Activated gamma-delta T cell treated with Interleukin-2 at 50 U/mL for 16 hours (primary cell): ENCODE measurements around the gene KCTD21.

Experiments
- DNase-seq: peaks from one replicate; pipeline ENCODE4 v3.0.0-alpha.2; 2020

The KCTD21 gene

DNA sequence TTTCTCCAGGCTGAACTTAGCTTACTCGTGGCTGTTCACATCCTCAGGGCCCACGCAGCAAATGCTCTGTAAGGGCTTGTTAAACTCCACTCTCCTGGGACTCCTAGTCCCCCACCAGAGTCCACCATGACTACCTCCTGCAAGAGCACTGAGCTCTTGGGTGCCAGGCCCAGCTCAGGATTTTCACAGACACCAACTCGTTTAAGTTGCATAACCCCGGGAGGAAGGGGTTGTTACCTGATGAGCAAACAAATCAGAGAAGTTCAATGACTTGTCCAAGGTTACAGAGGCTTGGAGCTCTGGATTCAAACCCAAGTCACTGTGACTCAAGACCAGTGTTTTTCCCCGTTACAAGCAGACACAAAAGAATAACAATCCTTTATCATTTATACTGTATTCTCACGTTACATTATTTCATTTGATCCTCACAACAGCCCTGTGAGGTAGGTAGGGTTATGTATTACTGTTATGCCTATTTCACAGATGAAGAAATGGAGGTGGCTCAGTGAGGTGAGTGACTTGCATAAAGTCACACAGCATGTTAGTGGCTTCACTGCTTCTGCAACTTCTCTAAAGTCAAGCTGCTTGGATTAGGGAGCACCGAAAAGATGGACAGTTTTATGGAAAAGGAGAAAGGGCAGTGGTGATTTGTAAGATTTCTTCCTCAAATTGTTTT is 17.4 kb downstream of the KCTD21 start:
- DNase-seq, result no peak

DNA sequence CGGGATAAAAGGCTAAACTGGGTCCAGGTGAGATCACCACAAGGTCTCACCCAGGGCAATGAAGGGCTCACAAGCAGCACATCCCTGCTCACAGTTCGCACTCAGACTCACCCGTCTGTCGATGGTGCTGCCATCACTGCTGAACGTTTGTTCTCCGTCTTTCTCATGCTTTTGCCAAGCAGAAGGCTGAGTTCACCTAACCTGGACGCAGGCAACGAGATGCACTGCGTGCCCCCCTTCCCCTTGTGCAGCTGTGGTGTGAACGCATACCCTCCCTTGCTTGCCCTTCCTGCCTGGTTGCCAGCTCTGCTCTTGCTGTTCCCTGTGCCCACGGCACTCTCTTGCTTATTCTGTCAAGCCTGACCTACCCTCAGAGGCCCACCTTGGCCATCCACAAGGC is 18.0 kb downstream of the KCTD21 start:
- no peak for DNase-seq

DNA sequence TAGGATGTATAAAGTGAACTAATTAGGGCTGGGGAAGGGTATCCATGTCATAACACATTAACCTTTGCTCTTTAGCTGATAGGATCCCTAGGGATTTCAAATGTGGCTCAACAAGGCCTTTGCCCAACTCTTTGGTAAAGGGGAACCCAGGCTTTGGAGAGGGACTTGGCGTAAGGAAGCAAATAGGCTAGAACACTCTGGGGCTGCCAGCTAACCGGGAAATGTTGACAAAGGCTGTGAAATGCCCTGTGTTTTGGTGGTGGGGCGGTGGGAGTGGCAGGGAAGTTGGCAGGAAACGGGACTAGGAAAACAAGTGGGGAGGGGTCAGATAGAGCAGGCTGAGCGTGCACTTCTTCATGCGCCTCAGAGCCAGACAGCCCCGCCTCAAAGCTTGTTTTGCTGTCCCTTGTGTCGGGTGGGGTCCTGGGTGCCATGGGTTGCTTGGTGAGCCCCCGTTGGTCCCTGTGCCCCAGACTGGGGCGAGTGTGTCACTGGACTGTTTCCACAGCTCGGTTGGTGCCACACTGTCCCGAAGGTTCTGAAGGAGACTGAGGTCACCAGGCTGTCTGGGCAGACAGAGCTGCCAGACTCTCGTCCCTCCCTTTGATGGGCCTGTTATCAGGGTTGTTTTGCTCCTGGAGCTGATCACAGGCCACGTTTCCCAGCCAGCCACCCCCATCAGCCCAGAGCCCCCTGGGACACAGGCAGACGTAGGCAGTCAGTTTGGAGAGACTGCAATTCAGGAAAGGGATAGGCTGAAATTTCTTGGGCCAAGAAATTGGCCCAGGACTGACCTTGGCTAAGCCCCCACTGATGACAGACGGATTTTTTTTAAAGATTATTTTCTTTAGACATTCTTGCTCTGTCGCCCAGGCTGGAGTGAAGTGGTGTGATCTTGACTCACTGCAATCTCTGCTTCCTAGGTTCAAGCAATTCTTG is 19.6 kb downstream of the KCTD21 start:
- DNase-seq, result no peak

DNA sequence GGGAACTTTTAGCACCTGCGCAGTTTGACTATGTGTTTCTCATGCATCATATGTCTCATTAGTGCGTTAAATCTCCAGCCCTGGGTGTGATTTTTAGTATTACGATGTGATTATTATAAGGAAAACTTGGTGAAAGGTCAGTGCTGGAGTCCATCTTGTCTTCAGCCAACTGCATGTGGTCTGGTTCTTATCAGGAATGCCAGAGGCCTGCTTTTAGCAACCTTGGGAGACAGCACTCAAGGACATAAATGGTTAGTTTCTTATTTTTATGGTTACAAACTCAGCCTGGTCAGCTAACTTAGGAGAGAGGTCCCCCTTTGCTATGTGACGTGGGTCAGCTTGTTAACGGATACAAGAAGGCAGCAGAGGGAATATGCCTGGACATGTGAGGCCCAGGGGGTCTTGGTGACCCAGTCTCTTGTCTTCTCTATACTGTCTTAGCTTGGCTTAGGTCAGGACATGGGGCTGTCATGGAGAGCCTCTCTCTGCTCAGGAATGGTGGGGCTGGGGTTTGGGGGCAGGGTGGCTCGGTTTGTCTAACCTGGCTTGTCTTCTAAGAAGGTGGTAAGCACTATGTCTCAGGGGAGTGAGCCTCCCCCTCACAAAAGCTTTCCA is 21.5 kb downstream of the KCTD21 start:
- DNase-seq, result no peak

DNA sequence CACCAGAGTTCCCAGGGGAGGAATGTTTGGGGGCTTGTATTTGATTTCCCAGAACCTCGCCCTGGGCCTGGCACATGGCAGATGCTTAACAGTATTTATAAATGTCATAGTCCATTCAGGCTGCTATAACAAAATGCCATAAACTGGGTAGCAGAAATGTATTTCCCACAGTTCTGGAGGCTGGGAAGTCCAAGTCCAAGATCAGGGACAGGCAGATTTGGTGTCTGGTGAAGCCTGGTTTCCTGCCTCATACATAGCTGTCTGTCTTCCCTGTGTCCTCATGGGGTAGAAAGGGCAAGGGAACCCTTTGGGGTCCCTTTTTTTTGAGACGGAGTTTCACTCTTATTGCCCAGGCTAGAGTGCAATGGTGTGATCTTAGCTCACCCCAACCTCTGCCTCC is 24.0 kb downstream of the KCTD21 start:
- DNase-seq, result no peak

DNA sequence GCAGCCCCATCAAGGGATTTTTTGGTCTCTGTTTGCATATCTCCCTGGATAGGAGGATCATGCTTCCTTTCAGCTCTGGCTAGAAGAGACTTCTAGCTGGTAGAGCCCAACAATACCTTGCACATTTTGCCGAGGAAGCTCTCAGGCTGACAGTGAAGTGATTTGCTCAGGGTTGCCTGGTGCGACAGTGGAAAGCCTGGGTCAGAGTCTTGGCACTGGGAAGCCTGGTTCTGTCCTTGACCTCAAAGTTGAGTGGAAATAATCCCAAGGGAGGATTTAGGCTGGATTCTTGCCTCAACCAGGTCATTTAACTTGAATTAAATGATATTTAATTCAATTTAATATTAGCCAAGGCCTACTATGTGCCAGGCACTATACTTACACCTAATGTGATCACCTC is 24.6 kb downstream of the KCTD21 start:
- DNase-seq, result no peak

DNA sequence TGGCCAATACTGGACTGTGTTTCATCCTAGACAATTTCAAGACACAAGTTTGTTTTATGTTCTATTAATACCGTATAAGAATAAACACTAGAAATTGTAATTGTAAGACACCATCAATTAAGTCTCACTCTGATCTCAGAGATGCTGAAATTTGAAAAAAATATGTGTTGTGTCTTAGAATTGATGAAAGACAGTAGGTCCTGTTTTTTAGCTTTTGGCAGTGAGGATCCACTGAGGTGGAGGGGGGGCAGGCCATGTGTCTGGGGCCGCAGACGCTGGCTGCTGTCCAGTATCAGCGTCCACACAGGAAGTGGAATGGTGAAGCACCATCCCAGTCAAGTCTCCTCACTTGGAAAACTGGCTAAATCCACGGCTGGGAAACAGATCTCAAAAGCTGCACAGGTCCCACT is 26.5 kb downstream of the KCTD21 start:
- DNase-seq, result no peak

DNA sequence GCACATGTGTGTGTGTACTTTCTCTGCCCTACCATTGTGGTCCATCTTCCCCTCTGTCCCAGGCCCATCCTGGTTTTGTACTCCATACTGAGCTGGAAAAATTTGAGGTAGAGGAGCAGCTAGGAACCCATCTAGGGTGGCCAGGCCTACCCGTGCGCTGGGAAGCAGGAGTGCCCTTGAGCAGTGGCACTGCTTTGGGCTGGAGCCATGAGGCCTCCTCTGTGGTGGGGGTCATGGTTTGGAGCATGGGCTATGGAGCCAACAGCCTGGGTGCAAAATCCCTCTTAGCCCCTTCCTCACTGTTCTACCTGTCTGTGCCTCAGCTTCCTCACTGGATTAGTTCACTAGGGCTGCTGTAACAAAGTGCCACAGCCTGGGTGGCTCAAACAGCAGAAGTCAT is 27.1 kb downstream of the KCTD21 start:
- DNase-seq, result no peak

DNA sequence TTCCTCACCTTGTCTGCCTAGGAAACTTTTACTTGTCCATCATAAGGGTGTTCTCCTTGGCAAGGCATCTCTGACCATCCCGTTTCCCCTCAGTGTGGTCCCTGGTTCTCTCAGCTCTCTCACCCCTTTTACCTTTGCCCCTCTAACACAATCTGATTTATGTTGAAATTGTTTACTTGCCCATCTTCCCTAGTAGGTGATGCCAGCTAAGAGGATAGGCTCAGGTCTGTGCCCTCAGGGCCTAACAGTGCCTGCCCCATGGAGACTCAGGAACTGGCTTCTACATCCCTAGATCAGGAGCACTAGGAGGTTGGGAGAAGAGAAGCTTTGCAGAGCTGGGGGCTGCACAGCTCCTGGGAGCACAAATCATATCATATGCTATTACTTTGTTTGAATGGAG is 27.9 kb downstream of the KCTD21 start:
- no peak for DNase-seq

DNA sequence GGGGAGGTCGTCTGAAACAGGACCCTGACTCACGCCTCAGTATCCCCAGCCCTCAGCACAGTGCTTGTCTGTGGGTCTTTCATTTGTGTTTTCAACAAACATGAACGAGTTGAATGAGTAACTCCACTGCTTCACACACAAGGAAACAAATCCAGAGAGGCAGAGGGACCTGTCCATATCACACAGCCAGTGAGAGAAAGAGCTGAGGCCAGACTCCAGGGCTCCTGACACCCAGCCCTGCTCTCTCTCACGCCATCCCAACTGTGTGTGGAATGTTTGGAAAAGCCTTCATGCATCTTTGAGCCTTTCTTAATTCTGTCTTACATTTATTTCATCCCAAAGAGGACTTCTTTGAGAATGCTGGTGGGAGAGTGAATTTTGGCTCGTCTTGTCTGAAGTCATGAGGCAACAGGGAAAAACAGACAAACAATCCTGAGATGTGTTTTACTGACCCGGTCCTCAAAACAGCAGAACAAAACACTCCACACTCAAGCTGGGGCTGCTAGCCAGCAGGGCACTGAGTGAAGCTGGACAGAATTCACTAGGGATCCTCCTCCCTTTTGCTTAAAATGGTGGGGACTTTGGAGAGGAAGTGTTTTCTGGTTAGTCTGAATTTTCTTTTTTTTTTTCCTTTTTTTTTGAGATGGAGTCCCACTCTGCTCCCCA is 29.3 kb downstream of the KCTD21 start:
- DNase-seq, result no peak

DNA sequence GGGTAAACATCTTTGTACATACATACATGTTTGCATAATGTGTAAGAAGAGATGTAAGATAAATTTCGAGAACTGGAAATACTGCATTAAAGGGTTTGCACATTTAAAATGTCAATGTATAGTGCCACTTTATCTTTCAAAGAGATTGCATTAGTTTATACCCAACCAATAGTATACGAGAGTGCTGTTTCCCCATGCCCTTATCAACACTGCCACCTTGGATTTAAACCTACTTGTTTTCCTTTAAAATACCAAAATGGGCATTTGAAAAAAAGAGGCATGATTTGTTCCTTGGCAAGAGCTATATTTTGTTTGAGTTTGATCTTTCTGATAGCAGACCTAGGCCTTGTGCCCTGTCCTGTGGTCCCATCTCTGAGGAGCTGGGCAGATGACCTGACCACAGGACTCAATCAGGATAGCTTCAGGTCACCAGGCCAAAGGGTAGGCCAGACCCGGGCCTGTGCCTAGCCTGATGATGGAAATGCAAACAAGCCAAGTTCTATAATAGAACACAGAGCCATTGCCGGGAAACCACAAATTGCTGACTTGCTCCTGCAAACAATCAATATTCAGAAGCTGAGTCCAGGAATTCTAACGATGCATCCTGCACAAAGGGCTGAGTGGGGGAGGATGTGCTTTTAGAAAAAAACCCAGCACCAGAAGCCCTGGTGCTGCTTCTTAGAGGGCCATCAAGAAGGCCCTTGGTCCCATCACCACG is 32.1 kb downstream of the KCTD21 start:
- no peak for DNase-seq

DNA sequence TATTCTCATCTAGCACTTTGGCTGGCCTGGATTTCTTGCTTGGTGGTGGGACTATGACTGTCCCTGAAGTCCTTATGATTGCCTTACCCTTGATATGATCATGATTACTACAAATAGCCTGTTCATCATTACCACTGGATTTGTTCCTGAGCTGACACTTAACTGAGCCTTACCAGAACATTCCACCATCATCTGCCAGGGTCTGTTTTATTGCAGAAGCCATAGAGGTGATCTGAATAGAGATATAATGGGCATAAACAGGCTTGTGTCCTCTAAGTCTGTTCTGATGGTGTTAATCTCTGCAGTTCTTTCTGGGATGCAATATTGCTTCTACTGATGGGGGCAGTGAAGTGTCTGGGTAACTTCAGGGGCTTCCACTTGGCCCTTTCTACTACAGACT is 36.6 kb downstream of the KCTD21 start:
- no peak for DNase-seq

DNA sequence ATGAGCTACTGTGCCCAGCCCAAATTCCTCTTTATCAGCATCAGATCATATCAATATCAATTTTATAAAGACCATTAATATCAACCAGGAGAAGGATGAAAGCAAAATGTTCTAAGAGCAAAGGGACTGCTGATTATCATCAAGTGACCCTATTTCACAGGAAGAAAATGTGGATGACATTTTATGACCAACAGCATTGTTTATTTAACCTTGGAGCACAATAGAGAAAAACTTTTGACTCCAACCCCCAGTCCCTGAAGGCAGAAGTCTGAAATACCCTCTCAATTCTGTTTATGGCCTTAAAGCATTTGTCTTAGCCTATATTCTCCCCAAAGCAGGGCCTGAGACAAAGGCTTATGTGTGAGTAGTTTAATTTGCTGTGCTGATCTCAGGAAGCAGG is 37.7 kb downstream of the KCTD21 start:
- DNase-seq, result no peak

DNA sequence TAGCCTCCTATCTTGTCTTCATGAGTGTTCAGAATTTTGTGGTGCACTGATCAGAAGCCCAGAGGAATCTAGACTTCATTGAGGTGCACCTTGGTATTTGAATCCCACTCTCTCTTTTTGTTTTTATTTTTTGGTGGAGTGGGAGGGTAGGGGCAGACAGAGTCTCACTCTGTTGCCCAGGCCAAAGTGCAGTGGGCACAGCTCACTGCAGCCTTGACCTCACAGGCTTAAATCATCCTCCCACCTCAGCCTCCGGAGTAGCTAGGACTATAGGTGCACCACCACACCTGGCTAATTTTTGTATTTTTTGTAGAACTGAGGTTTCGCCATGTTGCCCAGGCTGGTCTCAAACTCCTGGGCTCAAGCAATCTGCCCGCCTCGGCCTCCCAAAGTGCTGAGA is 38.1 kb downstream of the KCTD21 start:
- DNase-seq, result no peak

DNA sequence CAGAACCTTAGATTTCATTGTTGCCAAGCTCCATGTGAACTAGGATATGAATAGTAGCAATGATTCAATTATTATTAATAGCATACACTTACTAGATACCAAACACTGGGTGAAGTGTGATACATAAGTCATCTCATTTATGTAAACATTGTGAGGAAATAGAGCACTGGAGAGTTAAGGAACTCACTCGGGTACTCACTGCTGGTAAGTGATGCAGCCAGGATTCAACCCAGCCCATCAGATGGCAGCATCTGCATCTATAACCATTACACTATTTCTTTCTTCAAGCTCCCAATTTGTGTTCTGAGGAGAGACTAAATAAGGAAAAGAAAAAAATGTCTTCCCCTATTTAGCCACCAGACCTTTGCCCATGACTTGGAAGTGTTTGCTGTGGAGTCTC is 38.8 kb downstream of the KCTD21 start:
- DNase-seq, result no peak

DNA sequence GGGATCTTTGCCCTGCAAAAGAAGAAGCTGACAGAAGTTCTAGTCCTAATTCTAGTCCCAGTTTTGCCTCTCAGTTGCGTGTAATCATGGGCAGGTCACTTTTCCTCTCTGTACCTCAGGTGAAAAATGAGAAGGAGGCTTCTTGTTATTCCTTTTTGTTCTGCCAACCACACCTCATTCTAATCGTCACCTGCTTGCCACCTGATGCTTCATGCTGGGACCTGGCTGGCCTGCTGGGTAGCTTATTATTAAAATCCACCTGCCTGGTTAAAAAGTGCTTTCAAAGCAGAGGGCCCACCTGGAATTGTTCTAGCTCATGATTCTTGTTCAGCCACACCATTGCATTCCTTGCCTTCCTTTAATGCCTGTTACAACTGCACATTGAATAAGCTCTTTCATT is 40.6 kb downstream of the KCTD21 start:
- no peak for DNase-seq

DNA sequence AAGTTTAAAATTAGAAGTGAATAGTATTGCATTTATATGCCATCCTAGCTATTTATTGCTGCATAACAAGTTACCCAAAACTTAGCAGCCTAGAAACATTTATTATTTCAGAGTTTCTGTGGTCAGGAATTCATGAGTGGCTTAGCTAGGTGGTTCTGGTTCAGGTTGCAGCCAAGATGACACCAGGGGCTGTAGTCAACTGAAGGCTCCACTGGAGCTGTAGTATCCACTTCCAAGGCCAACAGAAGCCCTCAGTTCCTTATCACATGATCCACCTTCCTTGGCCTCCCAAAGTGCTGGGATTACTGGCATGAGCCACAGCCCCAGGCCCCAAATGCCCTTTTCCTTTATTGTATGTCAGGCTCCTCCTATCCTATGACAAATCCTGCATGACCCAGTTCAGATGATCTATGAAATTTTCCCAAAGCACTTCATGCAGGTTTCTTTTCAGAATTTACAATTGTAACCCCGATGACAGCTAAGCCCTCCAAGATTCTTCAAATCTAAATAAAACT is 42.9 kb downstream of the KCTD21 start:
- DNase-seq, result no peak

DNA sequence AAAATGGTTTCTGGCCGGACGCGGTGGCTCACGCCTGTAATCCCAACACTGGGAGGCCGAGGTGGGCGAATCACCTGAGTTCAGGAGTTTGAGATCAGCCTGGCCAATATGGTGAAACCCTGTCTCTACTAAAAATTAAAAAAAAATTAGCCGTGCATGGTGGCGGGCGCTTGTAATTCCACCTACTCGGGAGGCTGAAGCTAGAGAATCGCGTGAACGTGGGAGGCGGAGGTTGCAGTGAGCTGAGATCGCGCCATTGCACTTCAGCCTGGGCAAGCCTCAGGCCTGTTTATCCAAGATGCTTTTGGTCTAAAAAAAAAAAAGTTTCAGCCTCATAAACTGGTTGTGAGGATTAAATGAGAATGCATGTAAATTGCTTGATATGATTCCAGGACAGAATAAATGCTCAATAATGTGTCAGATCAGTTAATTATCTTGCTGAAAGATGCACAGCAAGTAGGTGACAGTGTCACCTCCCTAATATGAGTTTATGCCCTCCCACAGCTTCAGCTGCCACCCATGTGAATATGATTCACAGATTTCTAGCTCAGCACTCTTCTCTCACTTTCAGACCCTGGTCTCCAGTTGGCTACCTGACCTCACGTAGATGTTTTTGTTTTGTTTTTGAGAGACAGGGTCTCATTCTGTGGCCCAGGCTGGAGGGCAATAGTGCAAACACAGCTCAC is 47.9 kb downstream of the KCTD21 start:
- no peak for DNase-seq

DNA sequence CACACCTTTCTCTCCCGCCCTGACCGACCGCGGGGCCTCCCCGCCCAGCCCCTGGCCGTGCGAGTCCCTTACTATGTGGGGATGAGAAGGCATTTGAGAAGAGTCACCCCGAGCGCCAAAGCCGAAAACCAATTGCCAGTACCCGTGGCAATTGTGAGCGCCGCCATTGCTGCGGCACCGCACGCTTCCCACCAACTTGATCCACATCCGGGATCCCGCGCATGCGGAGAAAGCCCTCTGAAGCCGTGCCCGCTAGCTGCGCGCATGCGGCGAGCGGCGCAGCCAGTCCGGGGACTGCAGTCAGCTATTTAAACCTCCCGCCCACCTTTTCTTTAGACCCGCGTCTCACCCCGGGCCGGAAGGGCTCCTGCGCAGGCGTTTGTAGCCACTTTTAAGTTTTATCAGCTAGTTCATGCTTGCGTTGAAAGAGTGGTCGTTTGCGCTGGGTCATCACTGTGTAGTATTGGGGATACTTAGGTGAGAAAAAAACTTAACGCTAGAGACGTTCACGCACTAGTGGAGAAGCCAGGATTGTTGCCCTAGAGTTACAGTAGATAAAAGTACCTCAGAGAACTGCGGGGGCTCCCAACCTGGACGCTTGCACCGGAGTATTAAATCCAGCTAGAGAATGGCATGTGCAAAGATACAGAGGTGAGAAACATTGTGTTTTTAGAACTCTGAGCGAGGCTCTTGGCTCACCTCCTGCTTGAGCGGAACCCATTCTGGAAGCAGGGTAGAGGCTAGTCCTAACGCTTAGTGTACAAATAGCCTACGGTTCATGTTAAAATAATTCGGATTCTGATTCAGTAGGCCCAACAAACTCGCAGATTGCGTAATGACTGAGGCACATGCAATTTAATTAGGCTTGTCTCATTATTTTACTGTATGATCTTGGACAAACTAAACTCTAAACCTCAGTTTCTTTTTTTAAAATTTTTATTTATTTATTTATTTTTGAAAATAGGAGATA is 48.7 kb downstream of the KCTD21 start, which contains the start of gene ALG8:
ALG8 (minus strand) TSS at position 205 of the 970 bp plus-strand sequence; CDS start at position 167, 38 bp downstream.
- DNase-seq, result peak; percentile 97

DNA sequence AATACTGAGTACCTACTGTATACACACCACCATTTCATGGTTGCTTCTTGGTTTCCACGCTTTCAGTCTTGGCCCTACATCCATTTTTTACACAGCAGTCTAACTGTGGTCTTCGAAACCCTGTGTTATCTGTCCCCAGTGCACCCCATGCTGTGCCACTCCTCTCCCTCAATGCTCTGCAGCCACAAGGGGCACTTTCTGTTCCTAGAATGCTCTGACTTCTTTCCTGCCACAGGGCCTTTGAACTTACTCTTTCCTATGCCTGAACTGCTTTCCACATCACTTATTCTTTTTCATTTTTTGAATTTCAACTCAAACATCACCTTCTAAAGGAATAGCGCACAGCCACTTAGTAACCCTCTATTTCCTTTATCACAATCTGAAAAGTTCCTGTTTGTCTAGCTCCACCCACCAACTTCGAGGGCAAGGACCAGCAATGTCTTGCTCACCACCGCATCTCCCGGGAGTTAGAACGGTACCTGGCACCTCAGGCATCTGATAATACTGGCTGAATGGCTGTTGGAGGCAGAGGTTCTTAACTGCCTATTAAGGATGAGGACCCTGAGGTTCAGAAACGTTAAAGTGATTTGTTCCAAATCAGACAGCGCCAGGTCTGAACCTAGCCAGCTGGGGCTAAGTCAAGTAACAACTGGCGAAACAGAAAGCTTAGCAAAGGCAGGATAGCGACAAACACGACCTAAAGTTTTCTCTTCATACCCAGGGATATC is 49.6 kb downstream of the KCTD21 start:
- DNase-seq, result no peak
